Ectodermal cell (in vitro differentiated cells): ENCODE data around the gene SOX8.

ENCODE experiments used
- H3K27ac ChIP-seq: 2 replicates; pipeline ENCODE4 v1.7.0; 2013; ENCODE audit warnings: mild to moderate bottlenecking, low read depth, low read length; ENCODE audit not compliant: insufficient read depth, poor library complexity, severe bottlenecking
- H3K27me3 ChIP-seq: 2 replicates; pipeline ENCODE4 v1.7.0; 2013; ENCODE audit warnings: mild to moderate bottlenecking, low read length; ENCODE audit not compliant: insufficient read depth, control insufficient read depth, poor library complexity, severe bottlenecking
- H3K36me3 ChIP-seq: one replicate; pipeline ENCODE4 v1.7.0; 2013; ENCODE audit warnings: low read length; ENCODE audit not compliant: control insufficient read depth, insufficient read depth
- H3K4me1 ChIP-seq: one replicate; pipeline ENCODE4 v1.7.0; 2013; ENCODE audit warnings: low read length; ENCODE audit not compliant: control insufficient read depth, insufficient read depth
- H3K4me3 ChIP-seq: 2 replicates; pipeline ENCODE4 v1.7.0; 2013; ENCODE audit warnings: low read depth, low read length, control low read depth; ENCODE audit not compliant: insufficient read depth
- H3K9me3 ChIP-seq: 2 replicates; pipeline ENCODE4 v1.7.0; 2013; ENCODE audit warnings: mild to moderate bottlenecking, low read length, moderate library complexity; ENCODE audit not compliant: control insufficient read depth
- WGBS, 2 experiments: methylation state at CpG; one replicate each; pipeline ENCODE4 v1.1.7; 2013; ENCODE audit warnings: missing lambda C conversion rate in 2 of 2; 5-methylcytosine and 5-hydroxymethylcytosine counted together

SOX8 gene

GRCh38 chr16:972316-973002 is 9.1 kb upstream of the SOX8 start:
- H3K36me3 ChIP-seq, result no peaks in the 10 kb centered on the region
- 66 to 67% methylated on average over 32 of the region's 32 CpGs for WGBS, 2 experiments
- H3K27me3 ChIP-seq, result peaks cover 29% of the 10 kb centered on the region
- no peak overlapping the region for H3K4me3 ChIP-seq
- no peak overlapping the region for H3K27ac ChIP-seq
- no peaks in the 10 kb centered on the region for H3K9me3 ChIP-seq
- peaks cover 38% of the 10 kb centered on the region for H3K4me1 ChIP-seq

- no peaks in the 10 kb centered on the region for H3K36me3 ChIP-seq
- WGBS, 2 experiments, result 91 to 92% methylated on average over 17 of the region's 17 CpGs
- H3K27ac ChIP-seq, result no peak overlapping the region
- peaks cover 29% of the 10 kb centered on the region for H3K4me1 ChIP-seq
- H3K4me3 ChIP-seq, result no peak overlapping the region
- H3K9me3 ChIP-seq, result no peaks in the 10 kb centered on the region
- peaks cover 35% of the 10 kb centered on the region for H3K27me3 ChIP-seq
Observed at GRCh38 chr16:973366-973765, 8.2 kb upstream of the SOX8 start.

- WGBS, 2 experiments, result 89 to 91% methylated on average over 21 of the region's 21 CpGs
- H3K27ac ChIP-seq, result no peak overlapping the region
Observed at GRCh38 chr16:974001-974601, 7.5 kb upstream of the SOX8 start.

GRCh38 chr16:974611-975261 is 6.8 kb upstream of the SOX8 start:
- Histone ChIP-seq H3K9me3 (no peaks in the 10 kb centered on the region), H3K27me3 (peaks cover 43% of the 10 kb centered on the region), H3K27ac (no peak overlapping the region), H3K36me3 (no peaks in the 10 kb centered on the region), H3K4me3 (no peak overlapping the region), H3K4me1 (peaks cover 17% of the 10 kb centered on the region)
- 90 to 92% methylated on average over 26 of the region's 26 CpGs for WGBS, 2 experiments

More at GRCh38 chr16:974001-974601, 7.5 kb upstream of the SOX8 start:
- H3K36me3 ChIP-seq, result no peaks in the 10 kb centered on the region
- peaks cover 24% of the 10 kb centered on the region for H3K4me1 ChIP-seq
- H3K4me3 ChIP-seq, result no peak overlapping the region
- no peaks in the 10 kb centered on the region for H3K9me3 ChIP-seq
- peaks cover 42% of the 10 kb centered on the region for H3K27me3 ChIP-seq

GRCh38 chr16:975291-975690 is 6.3 kb upstream of the SOX8 start:
- Histone ChIP-seq H3K36me3 (no peaks in the 10 kb centered on the region), H3K27me3 (peaks cover 43% of the 10 kb centered on the region), H3K4me3 (no peak overlapping the region), H3K27ac (no peak overlapping the region), H3K9me3 (no peaks in the 10 kb centered on the region), H3K4me1 (peaks cover 16% of the 10 kb centered on the region)
- 91 to 93% methylated on average over 12 of the region's 12 CpGs for WGBS, 2 experiments

- Histone ChIP-seq H3K36me3 (no peaks in the 10 kb centered on the region), H3K4me3 (no peak overlapping the region), H3K27ac (no peak overlapping the region), H3K4me1 (peaks cover 12% of the 10 kb centered on the region), H3K27me3 (peaks cover 48% of the 10 kb centered on the region), H3K9me3 (no peaks in the 10 kb centered on the region)
- 87 to 89% methylated on average over 24 of the region's 24 CpGs for WGBS, 2 experiments
Observed at GRCh38 chr16:976389-976931, 5.1 kb upstream of the SOX8 start.

GRCh38 chr16:977081-977701 is 4.4 kb upstream of the SOX8 start:
- Histone ChIP-seq H3K36me3 (no peaks in the 10 kb centered on the region), H3K27me3 (peaks cover 49% of the 10 kb centered on the region), H3K27ac (no peak overlapping the region), H3K4me3 (no peak overlapping the region), H3K4me1 (peaks cover 10% of the 10 kb centered on the region), H3K9me3 (no peaks in the 10 kb centered on the region)
- 88 to 89% methylated on average over 28 of the region's 28 CpGs for WGBS, 2 experiments

GRCh38 chr16:977896-978295 is 3.7 kb upstream of the SOX8 start:
- no peak overlapping the region for H3K27ac ChIP-seq
- WGBS, 2 experiments, result 74 to 75% methylated on average over 8 of the region's 8 CpGs
- peaks cover 56% of the 10 kb centered on the region for H3K27me3 ChIP-seq
- peaks cover 14% of the 10 kb centered on the region for H3K4me1 ChIP-seq
- no peaks in the 10 kb centered on the region for H3K9me3 ChIP-seq
- H3K36me3 ChIP-seq, result no peaks in the 10 kb centered on the region
- no peak overlapping the region for H3K4me3 ChIP-seq

GRCh38 chr16:978403-978802 is 3.2 kb upstream of the SOX8 start:
- H3K27me3 ChIP-seq, result peaks cover 61% of the 10 kb centered on the region
- 87% methylated on average over 9 of the region's 9 CpGs for WGBS, 2 experiments
- H3K27ac ChIP-seq, result no peak overlapping the region
- no peak overlapping the region for H3K4me3 ChIP-seq
- H3K36me3 ChIP-seq, result no peaks in the 10 kb centered on the region
- peaks cover 19% of the 10 kb centered on the region for H3K4me1 ChIP-seq
- no peaks in the 10 kb centered on the region for H3K9me3 ChIP-seq

GRCh38 chr16:979147-979546 is 2.4 kb upstream of the SOX8 start:
- H3K27me3 ChIP-seq, result peaks cover 68% of the 10 kb centered on the region
- WGBS, 2 experiments, result 88 to 90% methylated on average over 13 to 14 of the region's 14 CpGs

More at GRCh38 chr16:979147-979546, 2.4 kb upstream of the SOX8 start:
- peaks cover 26% of the 10 kb centered on the region for H3K4me1 ChIP-seq
- no peaks in the 10 kb centered on the region for H3K9me3 ChIP-seq
- H3K36me3 ChIP-seq, result no peaks in the 10 kb centered on the region
- H3K4me3 ChIP-seq, result no peak overlapping the region
- no peak overlapping the region for H3K27ac ChIP-seq
